HepG2 (cell line): Measurements from ENCODE around the gene SIGLEC1. TPM values are rescaled to one million over a fixed set of nuclear protein-coding genes. Genes with fewer than 3 reads are reported as not detected.

Experiments
- CCDC6 ChIP-seq: sonication (generic); formaldehyde crosslinking; IDR thresholded peaks from 2 replicates; pipeline ENCODE4 v1.8.1; 2022; ENCODE audit warnings: mild to moderate bottlenecking, missing genetic modification reagents, moderate library complexity
- FOXK1 ChIP-seq: sonication (generic); formaldehyde crosslinking; IDR thresholded peaks from 2 replicates; pipeline ENCODE4 v1.4.0; 2020; ENCODE audit warnings: low read depth, missing genetic modification reagents, borderline replicate concordance
- GATAD2A ChIP-seq: IDR thresholded peaks from 2 replicates; pipeline ENCODE4 v1.6.1; 2016
- HDAC6 ChIP-seq: fragments of 200-600 bp; sonication (generic); IDR thresholded peaks from 2 replicates; pipeline ENCODE4 v1.7.0; 2017; ENCODE audit warnings: mild to moderate bottlenecking, antibody characterized with exemption, low read length, low read depth
- IKZF5 ChIP-seq: IDR thresholded peaks from 2 replicates; pipeline ENCODE4 v1.6.1; 2018; ENCODE audit warnings: missing genetic modification reagents, mild to moderate bottlenecking, missing compliant biosample characterization
- LCORL ChIP-seq, 2 experiments: fragments of 450-650 bp in 1 of 2; sonication (generic) in 1 of 2; formaldehyde crosslinking in 1 of 2; IDR thresholded peaks; 2 replicates each; pipeline versions ENCODE4 v1.5.0 to v1.6.1; 2017 to 2020; ENCODE audit warnings: antibody characterized with exemption in 1 of 2, missing genetic modification reagents in 1 of 2
- MTA3 ChIP-seq: sonication (generic); formaldehyde crosslinking; IDR thresholded peaks from 2 replicates; pipeline ENCODE4 v1.4.0; 2020; ENCODE audit warnings: missing genetic modification reagents
- NFKB2 ChIP-seq: sonication (generic); formaldehyde crosslinking; IDR thresholded peaks from 2 replicates; pipeline ENCODE4 v1.4.0; 2020; ENCODE audit warnings: missing genetic modification reagents, borderline replicate concordance
- NR2F6 ChIP-seq, 2 experiments: IDR thresholded peaks; 2 replicates each; pipeline ENCODE4 v1.6.1; 2016; ENCODE audit warnings: antibody characterized with exemption in 1 of 2, mild to moderate bottlenecking in 1 of 2
- PPARG ChIP-seq: conservative IDR thresholded peaks from 2 replicates; pipeline ENCODE4 v1.6.1; 2016; ENCODE audit warnings: missing biosample characterization, missing genetic modification reagents
- PRMT3 ChIP-seq: sonication (generic); formaldehyde crosslinking; IDR thresholded peaks from 2 replicates; pipeline ENCODE4 v1.8.1; 2022; ENCODE audit warnings: low read depth, mild to moderate bottlenecking, moderate library complexity, missing genetic modification reagents, borderline replicate concordance
- RAD21 ChIP-seq: fragments of 450-650 bp; formaldehyde crosslinking; IDR thresholded peaks from 2 replicates; pipeline ENCODE4 v1.5.0; 2020; ENCODE audit warnings: mild to moderate bottlenecking
- RAD51 ChIP-seq: fragments of 450-650 bp; IDR thresholded peaks from 2 replicates; pipeline ENCODE4 v1.6.1; 2016; ENCODE audit warnings: borderline replicate concordance
- SAFB2 ChIP-seq: sonication (generic); formaldehyde crosslinking; IDR thresholded peaks from 2 replicates; pipeline ENCODE4 v1.5.1; 2020; ENCODE audit warnings: missing genetic modification reagents, low read depth, mild to moderate bottlenecking, borderline replicate concordance
- TARDBP ChIP-seq: sonication (generic); formaldehyde crosslinking; IDR thresholded peaks from 2 replicates; pipeline ENCODE4 v1.8.0; 2022; ENCODE audit warnings: mild to moderate bottlenecking, missing genetic modification reagents
- ZBTB7A ChIP-seq: sonication (generic); formaldehyde crosslinking; IDR thresholded peaks from 2 replicates; pipeline ENCODE4 v1.8.0; 2022; ENCODE audit warnings: mild to moderate bottlenecking, missing genetic modification reagents
- ZFP1 ChIP-seq: IDR thresholded peaks from 2 replicates; pipeline ENCODE4 v1.6.1; 2016
- ZNF468 ChIP-seq: sonication (generic); formaldehyde crosslinking; IDR thresholded peaks from 2 replicates; pipeline ENCODE4 v1.8.0; 2022; ENCODE audit warnings: mild to moderate bottlenecking, moderate library complexity, missing genetic modification reagents
- ZNF563 ChIP-seq: sonication (generic); formaldehyde crosslinking; IDR thresholded peaks from 2 replicates; pipeline ENCODE4 v1.8.0; 2022; ENCODE audit warnings: mild to moderate bottlenecking, moderate library complexity, missing genetic modification reagents
- ZNF660 ChIP-seq: sonication (generic); formaldehyde crosslinking; IDR thresholded peaks from 2 replicates; pipeline ENCODE4 v1.5.1; 2020; ENCODE audit warnings: mild to moderate bottlenecking, low read depth, missing genetic modification reagents, borderline replicate concordance
- ZNF761 ChIP-seq: sonication (generic); formaldehyde crosslinking; conservative IDR thresholded peaks from 2 replicates; pipeline ENCODE4 v1.4.0; 2020; ENCODE audit warnings: mild to moderate bottlenecking, missing genetic modification reagents
- ZNF883 ChIP-seq: sonication (generic); formaldehyde crosslinking; IDR thresholded peaks from 2 replicates; pipeline ENCODE4 v1.5.1; 2020; ENCODE audit warnings: mild to moderate bottlenecking, missing genetic modification reagents; ENCODE audit errors: not compliant biosample characterization
- polyA plus RNA-seq, 8 experiments: library from polyadenylated mRNA; depleted of rRNA in 3 of 8; stranded (reverse) in 7 of 8; unstranded in 1 of 8; fragments of >200 nt; fragmentation: Illumina TruSeq in 4 of 8; extraction: Trizol in 4 of 8; gene quantifications; 2 replicates each; pipeline versions ENCODE4 v1.2.1 to v1.2.3, GENCODE V29; 2011 to 2016; ENCODE audit warnings: low read depth in 4 of 8, missing spikeins in 1 of 8, mixed read lengths in 1 of 8; ENCODE audit not compliant: insufficient read depth in 1 of 8
- total RNA-seq, 5 experiments: library from RNA; depleted of rRNA; stranded (reverse); fragments of >200 nt; fragmentation: Illumina TruSeq; extraction: Trizol; gene quantifications; 2 replicates each; pipeline ENCODE4 v1.2.3, GENCODE V29; 2016; ENCODE audit warnings: low read depth in 1 of 5
- TF ChIP-seq, protein P1 (sequence below): sonication (generic); formaldehyde crosslinking; IDR thresholded peaks from 2 replicates; pipeline ENCODE4 v1.8.1; 2023; ENCODE audit warnings: mild to moderate bottlenecking, missing genetic modification reagents
- TF ChIP-seq, protein P2 (sequence below): sonication (generic); formaldehyde crosslinking; IDR thresholded peaks from 2 replicates; pipeline ENCODE4 v1.9.0; 2022; ENCODE audit warnings: missing genetic modification reagents, mild to moderate bottlenecking, borderline replicate concordance
- TF ChIP-seq, protein P3 (sequence below): sonication (generic); formaldehyde crosslinking; conservative IDR thresholded peaks from 2 replicates; pipeline ENCODE4 v1.4.0; 2020; ENCODE audit warnings: missing genetic modification reagents

The SIGLEC1 gene
- total and polyA plus RNA-seq, 2 of the 13 experiments (the other 11 are each of a cell fraction or from before 2014, with no cell fraction given) = 0.01 TPM; not detected in 1

- TF ChIP-seq ZFP1 (CRISPR knock-in tag) (peak; percentile 59; the same call in 1 of the 2 replicates), TARDBP (0 out of 2 replicates have a peak, but pooled peaks have one; percentile 20), LCORL (IDR thresholded peaks at IDR 0.05) (no peak), LCORL (CRISPR knock-in tag; IDR thresholded peaks at IDR 0.05) (no peak), SAFB2 (CRISPR knock-in tag) (no peak), ZNF468 (CRISPR knock-in tag) (no peak), RAD21 (peak; percentile 92), ZNF761 (CRISPR knock-in tag) (no peak), FOXK1 (CRISPR knock-in tag) (peak; percentile 31; the same call in 1 of the 2 replicates), GATAD2A (peak; percentile 51), ZNF660 (CRISPR knock-in tag) (no peak), PRMT3 (CRISPR knock-in tag) (peak; percentile 26; the same call in 1 of the 2 replicates), ZNF883 (CRISPR knock-in tag) (peak; percentile 47), PPARG (0 out of 2 replicates have a peak, but pooled peaks have one; percentile 20), CCDC6 (CRISPR knock-in tag) (peak; percentile 34; the same call in 1 of the 2 replicates), RAD51 (no peak), NR2F6 (IDR thresholded peaks at IDR 0.05) (no peak), NR2F6 (CRISPR knock-in tag; IDR thresholded peaks at IDR 0.05) (0 out of 2 replicates have a peak, but pooled peaks have one; percentile 30), MTA3 (CRISPR knock-in tag) (no peak), ZBTB7A (CRISPR knock-in tag) (no peak), IKZF5 (CRISPR knock-in tag) (0 out of 2 replicates have a peak, but pooled peaks have one; percentile 35), ZNF563 (CRISPR knock-in tag) (0 out of 2 replicates have a peak, but pooled peaks have one; percentile 38), NFKB2 (peak; percentile 53; the same call in 1 of the 2 replicates), HDAC6 (no peak)
- TF ChIP-seq, protein P1, sequence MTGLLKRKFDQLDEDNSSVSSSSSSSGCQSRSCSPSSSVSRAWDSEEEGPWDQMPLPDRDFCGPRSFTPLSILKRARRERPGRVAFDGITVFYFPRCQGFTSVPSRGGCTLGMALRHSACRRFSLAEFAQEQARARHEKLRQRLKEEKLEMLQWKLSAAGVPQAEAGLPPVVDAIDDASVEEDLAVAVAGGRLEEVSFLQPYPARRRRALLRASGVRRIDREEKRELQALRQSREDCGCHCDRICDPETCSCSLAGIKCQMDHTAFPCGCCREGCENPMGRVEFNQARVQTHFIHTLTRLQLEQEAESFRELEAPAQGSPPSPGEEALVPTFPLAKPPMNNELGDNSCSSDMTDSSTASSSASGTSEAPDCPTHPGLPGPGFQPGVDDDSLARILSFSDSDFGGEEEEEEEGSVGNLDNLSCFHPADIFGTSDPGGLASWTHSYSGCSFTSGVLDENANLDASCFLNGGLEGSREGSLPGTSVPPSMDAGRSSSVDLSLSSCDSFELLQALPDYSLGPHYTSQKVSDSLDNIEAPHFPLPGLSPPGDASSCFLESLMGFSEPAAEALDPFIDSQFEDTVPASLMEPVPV (CRISPR knock-in tag) = no peak; the same call in 1 of the 2 replicates
- TF ChIP-seq, protein P2, sequence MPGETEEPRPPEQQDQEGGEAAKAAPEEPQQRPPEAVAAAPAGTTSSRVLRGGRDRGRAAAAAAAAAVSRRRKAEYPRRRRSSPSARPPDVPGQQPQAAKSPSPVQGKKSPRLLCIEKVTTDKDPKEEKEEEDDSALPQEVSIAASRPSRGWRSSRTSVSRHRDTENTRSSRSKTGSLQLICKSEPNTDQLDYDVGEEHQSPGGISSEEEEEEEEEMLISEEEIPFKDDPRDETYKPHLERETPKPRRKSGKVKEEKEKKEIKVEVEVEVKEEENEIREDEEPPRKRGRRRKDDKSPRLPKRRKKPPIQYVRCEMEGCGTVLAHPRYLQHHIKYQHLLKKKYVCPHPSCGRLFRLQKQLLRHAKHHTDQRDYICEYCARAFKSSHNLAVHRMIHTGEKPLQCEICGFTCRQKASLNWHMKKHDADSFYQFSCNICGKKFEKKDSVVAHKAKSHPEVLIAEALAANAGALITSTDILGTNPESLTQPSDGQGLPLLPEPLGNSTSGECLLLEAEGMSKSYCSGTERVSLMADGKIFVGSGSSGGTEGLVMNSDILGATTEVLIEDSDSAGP (CRISPR knock-in tag) = peak; percentile 51; the same call in 1 of the 2 replicates
- TF ChIP-seq, protein P3, sequence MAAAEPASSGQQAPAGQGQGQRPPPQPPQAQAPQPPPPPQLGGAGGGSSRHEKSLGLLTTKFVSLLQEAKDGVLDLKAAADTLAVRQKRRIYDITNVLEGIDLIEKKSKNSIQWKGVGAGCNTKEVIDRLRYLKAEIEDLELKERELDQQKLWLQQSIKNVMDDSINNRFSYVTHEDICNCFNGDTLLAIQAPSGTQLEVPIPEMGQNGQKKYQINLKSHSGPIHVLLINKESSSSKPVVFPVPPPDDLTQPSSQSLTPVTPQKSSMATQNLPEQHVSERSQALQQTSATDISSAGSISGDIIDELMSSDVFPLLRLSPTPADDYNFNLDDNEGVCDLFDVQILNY = no peak
These were observed 1.5 kb downstream of the SIGLEC1 start (continued) for GRCh38 chr20:3710703-3711483.
